K562 (cell line): Measurements from ENCODE around the gene DNAJB6. TPM values are rescaled to one million over a fixed set of nuclear protein-coding genes. Genes with fewer than 3 reads are reported as not detected.

ENCODE experiments used
- CSDE1 ChIP-seq, 2 experiments: fragments of 450-650 bp; IDR thresholded peaks; 2 replicates each; pipeline ENCODE4 v1.6.1; 2016; ENCODE audit warnings: mild to moderate bottlenecking in 1 of 2
- ESRRB ChIP-seq: fragments of 250-450 bp; sonication (Bioruptor Pico); IDR thresholded peaks from 2 replicates; pipeline ENCODE4 v1.5.0; 2020; ENCODE audit warnings: mild to moderate bottlenecking, moderate library complexity, borderline replicate concordance
- MCM7 ChIP-seq, 2 experiments: fragments of 450-650 bp; IDR thresholded peaks; 2 replicates each; pipeline ENCODE4 v1.6.1; 2016 to 2018
- NFE2L1 ChIP-seq: fragments of 450-650 bp; IDR thresholded peaks from 2 replicates; pipeline ENCODE4 v1.6.1; 2016; ENCODE audit warnings: missing genetic modification characterization, low read depth, mild to moderate bottlenecking, missing compliant biosample characterization, moderate library complexity, borderline replicate concordance
- PHF21A ChIP-seq: fragments of 450-650 bp; IDR thresholded peaks from 2 replicates; pipeline ENCODE4 v1.6.1; 2017; ENCODE audit warnings: low read depth, borderline replicate concordance
- POLR3G ChIP-seq: IDR thresholded peaks from 2 replicates; pipeline ENCODE4 v1.6.1; 2011; ENCODE audit not compliant: insufficient read length, insufficient replicate concordance; ENCODE audit errors: extremely low read depth
- SOX6 ChIP-seq: fragments of 450-650 bp; IDR thresholded peaks from 2 replicates; pipeline ENCODE4 v1.6.1; 2014; ENCODE audit warnings: mild to moderate bottlenecking
- TAF1 ChIP-seq: IDR thresholded peaks from 2 replicates; pipeline ENCODE4 v1.6.1; 2011; ENCODE audit warnings: mild to moderate bottlenecking, low read length, moderate library complexity; ENCODE audit not compliant: insufficient read depth, control insufficient read depth, severe bottlenecking; ENCODE audit errors: extremely low read depth
- TFAM ChIP-seq: fragments of 250-450 bp; sonication (Bioruptor Pico); conservative IDR thresholded peaks from 2 replicates; pipeline ENCODE4 v1.5.0; 2021; ENCODE audit warnings: mild to moderate bottlenecking, moderate library complexity
- ZC3H8 ChIP-seq: fragments of 450-650 bp; IDR thresholded peaks from 2 replicates; pipeline ENCODE4 v1.6.1; 2017
- ZNF445 ChIP-seq: fragments of 250-450 bp; sonication (Bioruptor Pico); IDR thresholded peaks from 2 replicates; pipeline ENCODE4 v1.4.0; 2020; ENCODE audit warnings: low read depth, mild to moderate bottlenecking, moderate library complexity
- ZNF644 ChIP-seq: fragments of 200-800 bp; sonication (Bioruptor generic); IDR thresholded peaks from 2 replicates; pipeline ENCODE4 v1.6.1; 2016; ENCODE audit warnings: low read depth, missing genetic modification characterization, missing compliant biosample characterization
- ZNF764 ChIP-seq: fragments of 250-450 bp; sonication (Bioruptor Pico); IDR thresholded peaks from 2 replicates; pipeline ENCODE4 v1.4.0; 2020; ENCODE audit warnings: low read depth, mild to moderate bottlenecking, moderate library complexity
- polyA plus RNA-seq, 8 experiments: library from polyadenylated mRNA; depleted of rRNA in 4 of 8; stranded (reverse) in 5 of 8; unstranded in 3 of 8; fragments of >200 nt; fragmentation: Nextera tagmentation in 2 of 8; fragmentation: Illumina TruSeq in 1 of 8; extraction: Ambion mirVana in 2 of 8; extraction: Trizol in 1 of 8; gene quantifications; 2 replicates each; pipeline versions ENCODE4 v1.2.1 to v1.2.3, GENCODE V29; 2011 to 2014; ENCODE audit warnings: inconsistent platforms in 1 of 8, missing spikeins in 1 of 8
- total RNA-seq, 7 experiments: library from RNA; depleted of rRNA in 6 of 7; stranded (reverse); fragments of >200 nt in 6 of 7; fragmentation: Illumina TruSeq in 2 of 7; extraction: Trizol in 2 of 7; gene quantifications; 2 replicates each; pipeline versions ENCODE4 v1.2.1 to v1.2.3, GENCODE V29; 2011 to 2021; ENCODE audit warnings: low replicate concordance in 1 of 7
- TF ChIP-seq, protein P1 (sequence below): fragments of 450-650 bp; formaldehyde crosslinking; conservative IDR thresholded peaks from 2 replicates; pipeline ENCODE4 v1.4.0; 2022; ENCODE audit warnings: mild to moderate bottlenecking, missing genetic modification characterization
- TF ChIP-seq, protein P2 (sequence below): fragments of 450-650 bp; IDR thresholded peaks from 2 replicates; pipeline ENCODE4 v1.7.0; 2016; ENCODE audit warnings: borderline replicate concordance
- TF ChIP-seq, protein P3 (sequence below), 2 experiments: fragments of 450-650 bp; formaldehyde crosslinking in 1 of 2; IDR thresholded peaks; 2 replicates each; pipeline versions ENCODE4 v1.4.0 to v1.6.1; 2014 to 2020; ENCODE audit warnings: mild to moderate bottlenecking in 2 of 2, borderline replicate concordance in 1 of 2, low read depth in 1 of 2

The DNAJB6 gene
- total and polyA plus RNA-seq, 9 of the 15 experiments (the other 6 are each of a cell fraction or from before 2014, with no cell fraction given) = 84.5 to 158 (median 135) TPM

DNA sequence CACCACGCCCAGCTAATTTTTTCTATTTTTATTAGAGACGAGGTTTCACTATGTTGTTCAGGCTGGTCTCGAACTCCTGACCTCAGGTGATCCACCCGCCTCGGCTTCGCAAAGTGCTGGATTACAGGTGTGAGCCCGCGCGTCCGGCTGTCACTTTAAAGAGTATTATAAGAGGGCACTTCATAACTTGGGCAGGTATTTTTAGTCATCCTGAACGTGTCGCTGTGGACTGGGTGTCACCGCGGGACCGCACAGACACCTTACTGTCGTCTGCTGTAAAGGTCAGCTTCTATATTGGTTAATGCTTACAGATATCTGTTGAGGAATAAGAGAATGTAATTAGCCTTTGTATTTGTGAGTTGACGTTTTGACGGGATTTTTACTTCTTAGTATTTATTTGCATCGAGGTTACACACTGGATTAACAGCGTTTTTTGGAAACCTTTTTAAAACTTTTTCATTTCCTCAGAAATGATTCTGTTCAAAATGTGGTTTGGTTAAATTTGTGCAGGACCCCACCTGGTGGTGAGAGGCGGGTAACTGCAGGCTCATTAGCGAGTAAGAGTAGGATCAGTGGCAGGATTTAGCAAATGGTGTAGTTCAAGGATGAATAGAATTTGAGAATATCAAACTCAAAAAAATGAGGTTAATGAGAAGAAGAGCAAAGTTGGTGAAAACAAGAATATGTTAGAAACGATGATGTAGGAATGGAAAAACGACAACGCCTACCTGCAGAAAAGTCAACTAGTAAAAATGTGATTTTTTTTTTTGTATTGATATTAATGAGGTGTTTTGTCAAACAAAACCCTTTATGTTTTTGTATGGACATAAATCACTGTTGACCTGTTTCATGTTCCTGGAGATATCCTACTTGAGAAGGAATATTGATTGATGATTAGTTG is 3.2 kb downstream of the DNAJB6 start (continued):
- TF ChIP-seq ZNF764 (CRISPR knock-in tag) (no peak), SOX6 (peak; percentile 38; the same call in 1 of the 2 replicates), NFE2L1 (tag) (no peak), PHF21A (no peak), ESRRB (CRISPR knock-in tag) (no peak), ZNF644 (tag) (no peak), ZC3H8 (no peak), ZNF445 (CRISPR knock-in tag) (no peak), CSDE1 (IDR thresholded peaks at IDR 0.05) (no peak), TFAM (CRISPR knock-in tag) (no peak), TAF1 (no peak), MCM7 (IDR thresholded peaks at IDR 0.05) (no peak), POLR3G (no peak)
- TF ChIP-seq, protein P1, sequence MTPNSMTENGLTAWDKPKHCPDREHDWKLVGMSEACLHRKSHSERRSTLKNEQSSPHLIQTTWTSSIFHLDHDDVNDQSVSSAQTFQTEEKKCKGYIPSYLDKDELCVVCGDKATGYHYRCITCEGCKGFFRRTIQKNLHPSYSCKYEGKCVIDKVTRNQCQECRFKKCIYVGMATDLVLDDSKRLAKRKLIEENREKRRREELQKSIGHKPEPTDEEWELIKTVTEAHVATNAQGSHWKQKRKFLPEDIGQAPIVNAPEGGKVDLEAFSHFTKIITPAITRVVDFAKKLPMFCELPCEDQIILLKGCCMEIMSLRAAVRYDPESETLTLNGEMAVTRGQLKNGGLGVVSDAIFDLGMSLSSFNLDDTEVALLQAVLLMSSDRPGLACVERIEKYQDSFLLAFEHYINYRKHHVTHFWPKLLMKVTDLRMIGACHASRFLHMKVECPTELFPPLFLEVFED = no peak
- TF ChIP-seq, protein P2, sequence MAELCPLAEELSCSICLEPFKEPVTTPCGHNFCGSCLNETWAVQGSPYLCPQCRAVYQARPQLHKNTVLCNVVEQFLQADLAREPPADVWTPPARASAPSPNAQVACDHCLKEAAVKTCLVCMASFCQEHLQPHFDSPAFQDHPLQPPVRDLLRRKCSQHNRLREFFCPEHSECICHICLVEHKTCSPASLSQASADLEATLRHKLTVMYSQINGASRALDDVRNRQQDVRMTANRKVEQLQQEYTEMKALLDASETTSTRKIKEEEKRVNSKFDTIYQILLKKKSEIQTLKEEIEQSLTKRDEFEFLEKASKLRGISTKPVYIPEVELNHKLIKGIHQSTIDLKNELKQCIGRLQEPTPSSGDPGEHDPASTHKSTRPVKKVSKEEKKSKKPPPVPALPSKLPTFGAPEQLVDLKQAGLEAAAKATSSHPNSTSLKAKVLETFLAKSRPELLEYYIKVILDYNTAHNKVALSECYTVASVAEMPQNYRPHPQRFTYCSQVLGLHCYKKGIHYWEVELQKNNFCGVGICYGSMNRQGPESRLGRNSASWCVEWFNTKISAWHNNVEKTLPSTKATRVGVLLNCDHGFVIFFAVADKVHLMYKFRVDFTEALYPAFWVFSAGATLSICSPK = no peak; the same call in 1 of the 2 replicates
- TF ChIP-seq, protein P3, sequence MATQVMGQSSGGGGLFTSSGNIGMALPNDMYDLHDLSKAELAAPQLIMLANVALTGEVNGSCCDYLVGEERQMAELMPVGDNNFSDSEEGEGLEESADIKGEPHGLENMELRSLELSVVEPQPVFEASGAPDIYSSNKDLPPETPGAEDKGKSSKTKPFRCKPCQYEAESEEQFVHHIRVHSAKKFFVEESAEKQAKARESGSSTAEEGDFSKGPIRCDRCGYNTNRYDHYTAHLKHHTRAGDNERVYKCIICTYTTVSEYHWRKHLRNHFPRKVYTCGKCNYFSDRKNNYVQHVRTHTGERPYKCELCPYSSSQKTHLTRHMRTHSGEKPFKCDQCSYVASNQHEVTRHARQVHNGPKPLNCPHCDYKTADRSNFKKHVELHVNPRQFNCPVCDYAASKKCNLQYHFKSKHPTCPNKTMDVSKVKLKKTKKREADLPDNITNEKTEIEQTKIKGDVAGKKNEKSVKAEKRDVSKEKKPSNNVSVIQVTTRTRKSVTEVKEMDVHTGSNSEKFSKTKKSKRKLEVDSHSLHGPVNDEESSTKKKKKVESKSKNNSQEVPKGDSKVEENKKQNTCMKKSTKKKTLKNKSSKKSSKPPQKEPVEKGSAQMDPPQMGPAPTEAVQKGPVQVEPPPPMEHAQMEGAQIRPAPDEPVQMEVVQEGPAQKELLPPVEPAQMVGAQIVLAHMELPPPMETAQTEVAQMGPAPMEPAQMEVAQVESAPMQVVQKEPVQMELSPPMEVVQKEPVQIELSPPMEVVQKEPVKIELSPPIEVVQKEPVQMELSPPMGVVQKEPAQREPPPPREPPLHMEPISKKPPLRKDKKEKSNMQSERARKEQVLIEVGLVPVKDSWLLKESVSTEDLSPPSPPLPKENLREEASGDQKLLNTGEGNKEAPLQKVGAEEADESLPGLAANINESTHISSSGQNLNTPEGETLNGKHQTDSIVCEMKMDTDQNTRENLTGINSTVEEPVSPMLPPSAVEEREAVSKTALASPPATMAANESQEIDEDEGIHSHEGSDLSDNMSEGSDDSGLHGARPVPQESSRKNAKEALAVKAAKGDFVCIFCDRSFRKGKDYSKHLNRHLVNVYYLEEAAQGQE (IDR thresholded peaks at IDR 0.05; ENCODE audit: borderline replicate concordance) = peak; percentile 64; the same call in 1 of the 2 replicates
- TF ChIP-seq, protein P3 (CRISPR knock-in tag; IDR thresholded peaks at IDR 0.05; ENCODE audit: low read depth) = no peak
